Stimulated activated CD4-positive, alpha-beta T cell treated with anti-CD3 and anti-CD28 coated beads, Interleukin-4, amount 100 ng/mL, for 24 hours (primary cell): ENCODE data around the gene CPTP.

Experiments
- DNase-seq: peaks from one replicate; pipeline ENCODE4 v3.0.0-alpha.2; 2020

Gene CPTP

DNA sequence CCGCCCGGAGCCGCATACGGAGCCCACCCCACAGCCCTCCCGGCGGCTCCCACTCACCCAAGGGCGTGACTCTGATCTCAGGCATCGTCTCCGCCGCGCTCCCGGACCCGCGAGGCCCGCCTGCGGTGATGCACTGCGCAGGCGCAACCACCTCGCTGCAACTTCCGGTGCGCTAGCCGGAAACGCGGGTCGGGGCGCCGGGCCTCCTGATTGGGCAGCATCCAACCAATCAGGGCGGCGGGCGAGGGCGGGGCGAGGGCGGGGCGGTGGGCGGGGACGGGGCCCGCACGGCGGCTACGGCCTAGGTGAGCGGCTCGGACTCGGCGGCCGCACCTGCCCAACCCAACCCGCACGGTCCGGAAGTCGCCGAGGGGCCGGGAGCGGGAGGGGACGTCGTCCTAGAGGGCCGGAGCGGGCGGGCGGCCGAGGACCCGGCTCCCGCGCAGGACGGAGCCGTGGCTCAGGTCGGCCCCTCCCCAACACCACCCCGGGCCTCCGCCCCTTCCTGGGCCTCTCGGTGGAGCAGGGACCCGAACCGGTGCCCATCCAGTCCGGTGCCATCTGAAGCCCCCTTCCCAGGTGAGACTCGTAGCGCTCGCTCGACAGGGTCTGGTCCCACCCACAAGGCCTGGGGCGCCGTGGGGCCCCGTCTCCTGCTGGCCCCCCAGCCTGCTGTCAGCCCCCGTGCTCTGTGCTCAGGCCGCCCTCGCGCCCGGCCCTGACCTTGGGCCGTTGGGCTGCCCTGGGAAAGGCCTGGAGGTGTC, at the start of gene CPTP, which contains the start of gene INTS11:
CPTP (plus strand) TSS at position 279 of the 764 bp plus-strand sequence. CDS start 2,109 bp downstream, outside the sequence.
INTS11 (minus strand) TSS at position 137 of the 764 bp plus-strand sequence; CDS start at position 85, 52 bp downstream.
- peak; percentile 96 for DNase-seq

DNA sequence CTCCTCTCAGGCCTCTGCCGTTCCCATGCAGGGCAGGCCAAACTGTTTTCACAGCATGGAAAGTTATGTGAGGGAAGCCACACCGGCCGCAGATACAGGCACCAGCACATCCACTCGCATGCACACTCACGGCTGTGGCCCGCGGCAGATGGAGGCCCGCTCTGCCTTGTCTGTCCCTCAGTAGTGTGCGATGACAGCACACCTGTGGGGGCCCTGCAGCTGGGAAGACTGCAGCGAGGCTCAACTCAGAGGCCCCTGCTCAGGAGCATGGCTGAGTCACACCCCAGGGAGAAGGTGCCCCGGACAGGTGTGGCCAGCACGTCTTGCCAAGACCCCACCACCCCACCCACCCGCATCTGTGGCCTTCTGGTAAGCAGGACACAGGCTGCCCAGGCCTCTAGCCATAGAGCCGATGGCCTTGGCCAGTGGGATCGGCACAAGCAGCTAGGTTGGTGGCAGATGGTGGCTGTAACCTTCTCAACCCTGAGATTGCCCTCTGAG, 49.6 kb upstream of the CPTP start:
- DNase-seq = no peak

DNA sequence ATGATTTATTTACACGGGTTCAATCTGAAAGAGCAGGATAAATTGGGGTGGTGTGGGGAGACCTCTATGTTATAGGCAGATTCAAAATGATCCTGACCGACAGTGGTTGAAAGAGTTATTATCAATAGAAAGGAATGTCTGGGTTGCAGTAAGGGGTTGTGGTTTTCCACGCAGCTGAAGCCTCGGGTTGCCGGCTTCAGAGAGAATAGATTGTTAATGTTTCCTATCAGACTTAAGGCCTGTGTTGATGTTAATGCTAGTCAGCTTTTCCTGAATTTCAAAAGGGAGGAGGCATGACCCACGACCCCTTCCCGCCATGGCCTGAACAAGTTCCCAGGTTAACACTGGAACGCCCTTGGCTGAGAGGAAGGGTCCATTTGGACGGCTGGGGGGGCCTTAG, 48.8 kb upstream of the CPTP start:
- no peak for DNase-seq

DNA sequence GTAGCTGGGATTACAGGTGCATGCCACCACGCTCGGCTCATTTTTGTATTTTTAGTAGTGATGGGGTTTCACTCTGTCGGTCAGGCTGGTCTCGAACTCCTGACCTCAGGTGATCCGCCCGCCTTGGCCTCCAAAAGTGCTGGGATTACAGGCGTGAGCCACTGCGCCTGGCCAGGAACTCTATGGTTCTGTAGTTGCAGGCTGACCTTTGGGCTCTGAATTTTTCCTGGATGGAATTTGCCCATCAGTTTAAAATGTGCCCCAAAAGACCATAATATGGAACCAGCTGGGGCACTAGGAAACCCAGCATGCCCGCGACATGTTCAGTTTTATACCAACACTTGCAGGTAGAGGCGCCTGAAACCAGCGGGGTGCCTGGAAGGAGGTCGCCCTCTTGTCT, 46.0 kb upstream of the CPTP start:
- DNase-seq = no peak

DNA sequence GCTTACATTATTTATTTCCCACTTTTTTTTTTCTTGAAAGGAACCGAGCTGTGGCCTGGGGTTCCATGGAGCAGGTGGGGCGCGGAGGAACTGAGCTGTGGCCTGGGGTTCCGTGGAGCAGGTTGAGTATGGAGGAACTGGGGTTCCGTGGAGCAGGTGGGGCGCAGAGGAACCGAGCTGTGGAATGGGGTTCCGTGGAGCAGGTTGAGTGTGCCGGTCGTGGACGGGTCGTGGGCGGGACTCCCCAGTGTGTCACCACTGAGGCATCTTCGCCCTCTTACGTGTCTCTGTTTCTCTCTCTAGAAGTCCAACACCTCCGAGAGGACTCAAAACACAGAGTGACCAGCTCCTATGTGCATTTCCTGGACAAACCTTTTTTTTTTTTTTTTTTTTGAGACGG, 45.6 kb upstream of the CPTP start:
- DNase-seq = no peak

DNA sequence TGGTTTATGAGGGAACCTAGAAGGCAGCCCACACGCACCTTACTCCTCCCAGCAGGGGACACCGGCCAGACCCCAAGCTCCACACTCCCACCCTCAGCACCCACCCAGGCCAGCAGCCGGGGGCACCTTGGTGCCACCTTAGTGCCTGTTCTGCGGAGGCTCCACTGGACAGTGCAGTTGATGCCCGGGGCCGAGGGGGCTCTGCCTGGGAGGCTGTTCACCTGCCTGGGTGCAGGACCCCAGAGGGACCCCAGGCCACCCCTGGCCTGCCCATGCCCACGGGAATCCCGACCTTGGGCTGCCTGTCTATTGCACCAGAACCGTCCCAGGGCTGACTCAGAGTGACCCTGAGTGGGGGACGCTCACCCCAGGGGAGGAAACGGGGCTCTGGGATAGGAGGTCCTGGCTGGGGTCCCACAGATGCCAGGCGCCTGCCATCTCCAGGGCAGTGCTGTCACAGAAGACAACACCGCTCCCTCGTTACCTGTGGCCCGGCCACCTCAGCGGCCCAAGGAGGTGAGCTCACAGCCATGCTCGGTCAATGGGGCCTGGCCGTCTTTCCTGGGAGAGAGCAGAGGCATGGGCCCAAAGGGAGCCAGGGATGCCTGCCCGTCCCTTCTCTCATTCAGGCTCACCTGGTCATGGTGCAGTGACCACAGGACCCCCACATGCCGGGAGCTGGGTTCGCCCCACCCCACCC, 43.7 kb upstream of the CPTP start:
- DNase-seq = no peak

DNA sequence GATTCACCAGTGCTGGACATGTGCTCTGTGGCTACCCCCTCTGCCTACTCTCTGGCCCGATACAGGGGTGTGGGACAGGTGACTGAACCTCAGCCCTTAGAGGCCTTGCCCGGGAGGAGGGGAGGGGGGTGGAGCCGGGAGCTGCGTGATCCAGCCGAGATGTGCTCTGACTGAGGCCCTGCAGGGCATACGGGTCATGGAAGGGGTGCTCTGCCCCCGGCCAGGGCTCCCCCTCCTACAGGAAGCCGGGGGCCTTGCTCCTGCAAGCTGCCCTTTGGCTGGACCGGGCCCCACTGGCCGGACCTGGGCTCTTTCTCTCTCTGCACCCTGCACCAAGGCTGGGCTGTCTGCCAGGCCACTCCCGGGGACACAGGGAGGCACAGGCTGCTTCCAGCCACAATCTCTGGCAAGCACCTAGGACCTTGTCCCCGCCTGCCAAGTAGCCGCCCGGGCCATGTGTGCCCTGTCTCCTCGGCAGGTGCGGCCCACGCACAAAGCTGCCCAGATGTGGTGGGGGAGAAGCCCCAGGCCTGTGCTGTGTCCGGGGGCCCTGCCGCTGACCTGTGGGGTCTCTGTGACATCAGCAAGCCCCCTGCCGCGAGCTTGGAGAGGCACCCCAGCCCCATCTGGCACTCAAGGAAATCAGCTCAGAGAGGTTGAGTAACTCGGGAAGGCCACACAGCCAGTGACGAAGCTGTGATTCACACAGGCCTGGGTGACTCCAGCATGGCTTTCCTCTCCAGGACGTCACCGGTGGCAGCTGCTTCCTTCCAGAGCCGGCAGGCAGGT, 42.9 kb upstream of the CPTP start:
- no peak for DNase-seq

DNA sequence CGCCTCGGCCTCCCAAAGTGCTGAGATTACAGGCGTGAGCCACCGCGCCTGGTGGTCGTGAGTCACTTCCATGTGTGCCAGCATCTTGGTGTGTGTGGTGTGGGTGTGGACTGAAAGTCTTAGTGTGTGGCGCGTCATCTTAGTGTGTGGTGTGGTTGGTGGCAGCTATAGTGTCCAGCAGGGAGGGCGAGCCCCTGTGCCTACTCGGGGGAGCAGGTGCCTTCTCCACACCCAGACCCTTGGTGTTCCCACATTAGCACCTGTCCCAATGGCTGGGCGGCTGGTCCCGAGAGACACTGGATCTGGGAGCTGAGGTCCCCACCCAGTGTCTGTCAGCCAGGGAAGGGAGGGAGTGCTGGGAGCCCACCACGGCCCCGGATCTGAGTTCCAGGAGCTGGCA, 41.6 kb upstream of the CPTP start:
- DNase-seq = no peak

DNA sequence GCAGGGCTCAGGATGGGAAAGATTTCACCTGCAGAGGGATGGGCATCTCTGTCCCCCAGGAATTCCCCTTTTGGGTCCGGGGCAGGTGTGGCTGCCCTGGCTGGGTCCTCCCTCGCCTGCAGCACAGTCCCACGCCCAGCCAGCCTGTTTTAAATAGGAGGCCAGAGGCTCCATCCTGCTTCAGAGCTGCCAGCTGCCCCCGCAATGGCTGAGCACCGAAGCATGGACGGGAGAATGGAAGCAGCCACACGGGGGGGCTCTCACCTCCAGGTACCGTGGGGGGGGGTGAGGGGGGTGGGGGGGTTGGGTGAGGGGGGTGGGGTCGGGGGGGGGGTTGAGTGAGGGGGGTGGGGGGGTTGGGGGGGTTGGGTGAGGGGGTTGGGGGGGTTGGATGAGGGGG, 40.8 kb upstream of the CPTP start:
- DNase-seq = no peak

DNA sequence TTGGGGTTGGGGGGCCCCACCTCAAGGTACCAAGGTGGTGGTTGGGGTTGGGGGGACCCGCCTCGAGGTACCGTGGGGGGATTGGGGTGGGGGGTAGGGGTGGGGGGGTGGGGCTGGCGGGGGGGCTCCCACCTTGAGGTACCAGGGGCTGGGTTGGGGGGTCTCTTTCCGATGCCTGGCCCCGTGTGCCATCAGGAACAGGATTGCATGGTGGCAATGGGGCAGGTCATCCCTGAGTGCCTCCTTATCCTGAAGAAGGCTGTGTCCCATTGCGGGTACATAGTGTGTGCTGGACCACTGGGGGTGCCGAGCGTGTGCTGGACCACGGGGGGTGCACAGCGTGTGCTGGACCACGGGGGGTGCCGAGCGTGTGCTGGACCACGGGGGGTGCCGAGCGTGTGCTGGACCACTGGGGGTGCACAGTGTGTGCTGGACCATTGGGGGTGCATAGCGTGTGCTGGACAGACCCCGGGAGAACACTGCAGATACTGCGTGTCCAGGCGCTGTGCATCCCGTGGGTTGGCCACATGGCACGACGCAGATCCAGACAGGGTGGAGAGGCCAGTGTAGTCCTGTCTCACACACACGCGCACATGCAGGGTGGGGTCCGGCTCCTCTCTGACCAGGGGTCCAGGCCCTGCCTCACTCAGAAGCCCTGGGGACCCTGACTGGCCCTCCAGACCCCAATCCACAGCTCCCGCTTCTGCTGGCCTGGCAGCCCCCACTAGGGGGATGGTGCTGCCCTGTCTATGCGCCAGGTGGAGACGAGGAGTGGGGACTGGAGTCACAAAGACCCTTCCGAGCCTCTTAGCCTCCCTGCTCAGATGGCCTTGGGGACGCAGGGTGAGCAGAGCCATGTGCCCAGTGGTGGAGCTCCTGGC, 40.1 kb upstream of the CPTP start:
- no peak for DNase-seq

DNA sequence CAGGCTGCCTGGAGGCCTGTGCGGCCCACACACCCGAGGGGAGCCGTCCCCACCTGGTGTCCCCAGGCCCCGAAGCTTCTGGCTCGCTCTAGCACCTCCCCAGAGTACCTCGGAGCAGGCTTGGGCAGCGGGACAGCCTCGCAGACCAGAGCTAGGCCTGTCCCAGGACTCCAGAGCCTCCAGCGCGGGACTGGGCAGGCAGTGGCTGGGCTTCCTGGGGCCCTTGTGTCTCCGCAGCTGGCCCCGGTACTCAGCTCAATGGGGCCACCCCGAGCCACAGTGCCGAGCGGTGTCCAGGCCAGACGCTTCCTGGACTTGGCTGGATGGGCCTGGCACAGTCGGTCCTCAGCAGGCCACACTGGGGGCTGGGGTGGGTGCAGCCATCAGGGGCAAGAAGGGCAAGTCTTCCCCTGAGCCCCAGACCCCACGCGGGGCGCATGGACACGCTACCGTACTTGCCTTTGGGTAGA, 39.5 kb upstream of the CPTP start:
- DNase-seq = no peak

DNA sequence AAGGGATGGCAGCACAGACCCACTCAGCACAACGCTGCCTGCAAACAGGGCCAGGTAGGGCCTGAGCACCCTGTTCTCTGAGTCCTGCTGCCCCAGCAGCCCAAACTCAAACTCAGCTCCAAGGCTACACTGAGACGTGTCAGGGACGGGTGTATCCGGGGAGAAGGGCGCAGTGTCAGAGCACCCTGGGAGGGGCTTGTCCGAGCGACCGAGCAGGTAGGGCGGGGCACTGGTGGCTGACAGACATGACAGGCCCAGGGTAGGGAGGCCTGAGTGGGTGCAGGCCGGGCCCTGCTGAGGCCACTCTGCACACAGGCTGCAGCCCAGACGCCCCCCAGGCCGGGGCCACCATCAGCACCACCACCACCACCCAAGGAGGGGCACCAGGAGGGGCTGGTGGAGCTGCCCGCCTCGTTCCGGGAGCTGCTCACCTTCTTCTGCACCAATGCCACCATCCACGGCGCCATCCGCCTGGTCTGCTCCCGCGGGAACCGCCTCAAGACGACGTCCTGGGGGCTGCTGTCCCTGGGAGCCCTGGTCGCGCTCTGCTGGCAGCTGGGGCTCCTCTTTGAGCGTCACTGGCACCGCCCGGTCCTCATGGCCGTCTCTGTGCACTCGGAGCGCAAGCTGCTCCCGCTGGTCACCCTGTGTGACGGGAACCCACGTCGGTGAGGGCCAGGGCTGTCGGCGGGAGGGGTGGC, 38.8 kb upstream of the CPTP start:
- DNase-seq = no peak

DNA sequence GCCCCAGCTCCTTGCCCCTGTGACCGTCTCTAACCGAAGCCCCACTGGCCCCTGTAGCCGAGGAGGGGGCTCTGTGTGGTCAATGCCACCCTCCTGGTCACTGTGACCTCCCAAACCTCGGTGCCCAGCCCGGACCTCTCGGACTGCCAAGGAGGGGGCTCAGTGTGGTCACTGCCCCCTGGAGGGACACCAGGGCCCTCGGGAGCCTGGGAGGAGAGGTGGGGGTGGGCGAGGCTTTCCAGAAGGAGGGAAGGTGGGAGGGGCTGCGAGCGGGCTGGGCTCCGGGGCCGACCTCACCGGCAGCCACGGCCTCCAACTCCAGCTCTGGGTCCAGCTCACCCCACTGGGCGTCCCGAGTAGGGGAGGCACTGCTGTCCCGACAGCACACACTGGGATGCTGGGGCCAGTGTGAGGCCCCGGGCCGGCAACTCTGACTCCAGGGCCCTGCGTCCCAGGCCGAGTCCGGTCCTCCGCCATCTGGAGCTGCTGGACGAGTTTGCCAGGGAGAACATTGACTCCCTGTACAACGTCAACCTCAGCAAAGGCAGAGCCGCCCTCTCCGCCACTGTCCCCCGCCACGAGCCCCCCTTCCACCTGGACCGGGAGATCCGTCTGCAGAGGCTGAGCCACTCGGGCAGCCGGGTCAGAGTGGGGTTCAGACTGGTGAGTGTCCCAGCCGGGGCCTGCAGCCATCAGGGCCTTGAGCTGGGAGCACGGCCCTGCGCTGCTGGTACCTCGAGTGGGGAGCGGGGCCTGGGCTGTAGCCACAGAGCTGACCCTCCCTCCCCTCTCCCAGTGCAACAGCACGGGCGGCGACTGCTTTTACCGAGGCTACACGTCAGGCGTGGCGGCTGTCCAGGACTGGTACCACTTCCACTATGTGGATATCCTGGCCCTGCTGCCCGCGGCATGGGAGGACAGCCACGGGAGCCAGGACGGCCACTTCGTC, 38.0 kb upstream of the CPTP start:
- no peak for DNase-seq

DNA sequence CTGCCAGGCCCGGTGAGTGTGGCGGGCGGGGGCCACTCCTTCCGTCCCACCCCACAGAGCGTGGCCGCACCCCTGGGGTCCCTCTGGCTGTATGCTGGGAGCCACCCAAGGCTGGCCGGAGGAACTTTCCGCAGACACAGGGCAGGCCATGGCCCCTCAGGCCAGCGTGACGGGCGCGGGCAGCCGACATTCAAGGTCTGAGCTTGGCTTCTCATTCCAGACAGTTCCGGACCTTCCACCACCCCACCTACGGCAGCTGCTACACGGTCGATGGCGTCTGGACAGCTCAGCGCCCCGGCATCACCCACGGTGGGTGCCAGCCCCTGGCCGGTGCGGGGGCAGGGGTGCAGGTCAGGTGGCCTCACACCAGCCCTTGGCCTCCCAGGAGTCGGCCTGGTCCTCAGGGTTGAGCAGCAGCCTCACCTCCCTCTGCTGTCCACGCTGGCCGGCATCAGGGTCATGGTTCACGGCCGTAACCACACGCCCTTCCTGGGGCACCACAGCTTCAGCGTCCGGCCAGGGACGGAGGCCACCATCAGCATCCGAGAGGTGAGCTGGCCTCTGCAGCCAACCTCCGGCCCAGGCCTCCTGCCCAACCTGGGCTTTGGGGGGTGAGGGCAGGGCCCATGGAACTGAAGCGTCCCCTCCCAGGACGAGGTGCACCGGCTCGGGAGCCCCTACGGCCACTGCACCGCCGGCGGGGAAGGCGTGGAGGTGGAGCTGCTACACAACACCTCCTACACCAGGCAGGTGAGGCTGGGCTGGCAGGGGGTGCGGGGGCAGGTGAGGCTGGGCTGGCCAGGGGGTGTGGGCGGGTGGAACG, 37.1 kb upstream of the CPTP start:
- no peak for DNase-seq

DNA sequence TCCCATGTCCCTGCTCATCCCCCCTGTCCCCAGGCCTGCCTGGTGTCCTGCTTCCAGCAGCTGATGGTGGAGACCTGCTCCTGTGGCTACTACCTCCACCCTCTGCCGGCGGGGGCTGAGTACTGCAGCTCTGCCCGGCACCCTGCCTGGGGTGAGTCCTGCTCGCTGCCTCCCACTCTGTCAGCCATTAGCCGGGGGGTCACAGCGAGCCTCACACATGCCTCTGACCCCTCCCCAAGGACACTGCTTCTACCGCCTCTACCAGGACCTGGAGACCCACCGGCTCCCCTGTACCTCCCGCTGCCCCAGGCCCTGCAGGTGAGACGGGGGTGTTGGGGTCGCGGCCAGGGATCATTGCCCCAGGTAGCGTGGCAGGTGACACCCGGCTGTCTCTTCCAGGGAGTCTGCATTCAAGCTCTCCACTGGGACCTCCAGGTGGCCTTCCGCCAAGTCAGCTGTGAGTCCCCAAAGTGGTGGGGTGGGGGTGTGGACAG, 34.3 kb upstream of the CPTP start:
- peak; percentile 70 for DNase-seq

DNA sequence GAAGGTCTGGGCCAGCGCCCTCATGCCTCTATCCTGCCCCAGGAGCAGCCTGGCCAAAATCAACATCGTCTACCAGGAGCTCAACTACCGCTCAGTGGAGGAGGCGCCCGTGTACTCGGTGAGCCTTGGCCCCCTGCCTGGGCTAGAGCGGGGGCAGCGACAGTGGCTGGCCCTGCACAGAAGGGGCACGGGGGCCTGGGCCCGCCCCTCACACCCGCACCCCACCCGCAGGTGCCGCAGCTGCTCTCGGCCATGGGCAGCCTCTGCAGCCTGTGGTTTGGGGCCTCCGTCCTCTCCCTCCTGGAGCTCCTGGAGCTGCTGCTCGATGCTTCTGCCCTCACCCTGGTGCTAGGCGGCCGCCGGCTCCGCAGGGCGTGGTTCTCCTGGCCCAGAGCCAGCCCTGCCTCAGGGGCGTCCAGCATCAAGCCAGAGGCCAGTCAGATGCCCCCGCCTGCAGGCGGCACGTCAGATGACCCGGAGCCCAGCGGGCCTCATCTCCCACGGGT, 33.5 kb upstream of the CPTP start:
- DNase-seq = no peak

DNA sequence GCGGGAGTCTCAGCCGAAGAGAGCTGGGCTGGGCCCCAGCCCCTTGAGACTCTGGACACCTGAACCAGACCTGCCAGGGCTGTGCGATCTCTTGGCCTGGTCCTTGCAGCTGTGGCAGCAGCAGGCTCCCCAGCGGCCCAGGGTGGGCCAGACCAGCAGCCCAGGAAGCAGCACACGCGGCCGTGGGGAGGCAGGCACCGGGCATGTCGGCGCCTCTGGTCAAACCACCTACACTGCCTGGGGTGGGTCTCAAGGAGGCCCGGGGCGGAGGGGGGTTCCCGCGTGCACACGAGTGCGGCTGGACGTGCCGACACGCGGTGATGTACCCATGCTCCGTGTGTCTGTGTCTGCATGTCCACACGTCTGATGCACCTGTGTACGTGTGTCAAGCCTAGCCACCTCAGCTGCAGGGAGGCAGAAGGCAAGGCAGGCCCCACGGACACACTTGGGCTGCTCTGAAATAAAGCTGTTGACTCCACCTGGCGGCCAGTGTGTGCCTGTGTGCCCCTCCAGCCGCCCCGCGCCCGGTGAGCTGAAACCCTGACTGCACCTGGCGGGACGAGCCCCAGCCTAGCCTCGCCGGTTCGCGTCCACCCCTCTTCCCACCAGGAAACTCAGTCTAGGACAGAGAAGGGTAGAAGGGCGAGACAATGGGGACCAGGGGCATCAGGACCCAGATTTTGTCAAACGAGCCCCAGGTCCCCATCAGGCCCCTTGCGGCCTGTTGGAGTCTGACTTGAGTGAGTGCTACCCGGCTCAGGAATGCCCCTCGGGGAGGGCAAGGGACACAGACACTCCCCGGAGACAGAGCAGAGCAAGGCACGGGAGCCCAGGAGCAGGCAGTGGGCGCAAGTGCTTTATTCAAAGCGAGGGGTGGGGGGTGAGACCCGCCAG, 32.8 kb upstream of the CPTP start:
- peak; percentile 68 for DNase-seq

DNA sequence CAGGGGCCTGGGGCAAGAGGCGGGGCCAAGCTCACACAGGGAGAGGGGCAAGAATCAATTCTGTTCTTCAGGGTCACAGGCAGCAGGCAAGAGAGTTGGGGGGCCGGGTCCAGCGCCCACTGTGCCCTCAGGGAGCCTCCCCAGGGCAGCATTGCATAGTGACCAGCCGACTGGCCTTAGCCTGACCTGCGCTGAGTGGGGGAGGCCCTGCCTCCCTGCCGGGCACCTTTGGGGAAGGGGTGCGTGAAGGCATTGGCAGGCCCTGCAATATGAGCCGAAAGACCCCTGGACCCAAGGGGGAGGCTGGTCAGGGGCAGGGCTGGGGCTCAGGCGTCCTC, 32.2 kb upstream of the CPTP start:
- DNase-seq = no peak
